ENCODE data around the gene SIGLEC15.

The SIGLEC15 gene

GRCh38 chr18:45859334-45859733 lies 33.9 kb downstream of the SIGLEC15 start:
- TF ChIP-seq CTCF (conservative IDR thresholded peaks at IDR 0.05) = no peak
- no peak for TF ChIP-seq ZFX (IDR thresholded peaks at IDR 0.05)
- H3K27ac ChIP-seq = no peak overlapping the region

DNA sequence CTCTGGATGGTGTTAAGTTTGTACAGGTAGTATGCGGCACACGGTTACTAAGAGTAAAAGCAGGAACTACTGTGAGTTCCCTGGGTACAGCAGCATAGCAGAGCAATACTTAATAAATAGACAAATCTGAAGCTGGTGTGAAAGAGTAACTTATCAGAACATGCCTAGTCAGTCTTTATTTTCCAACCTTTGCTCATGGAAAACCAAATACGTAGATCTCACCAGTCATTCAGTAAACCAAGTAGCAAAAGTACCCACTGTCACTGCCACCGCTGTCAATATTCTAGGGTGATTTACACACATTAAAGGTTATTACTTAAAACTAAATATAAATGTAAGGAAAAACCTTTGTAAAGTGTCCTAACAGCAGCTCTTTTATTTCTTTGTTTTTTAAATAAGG lies 35.0 kb downstream of the SIGLEC15 start:
- TF ChIP-seq ZFX (IDR thresholded peaks at IDR 0.05) (no peak), CTCF (conservative IDR thresholded peaks at IDR 0.05) (no peak)
- no peak overlapping the region for H3K27ac ChIP-seq

GRCh38 chr18:45860971-45861370 lies 35.5 kb downstream of the SIGLEC15 start:
- no peak for TF ChIP-seq ZFX (IDR thresholded peaks at IDR 0.05)
- no peak for TF ChIP-seq CTCF (conservative IDR thresholded peaks at IDR 0.05)
- no peak overlapping the region for H3K27ac ChIP-seq

DNA sequence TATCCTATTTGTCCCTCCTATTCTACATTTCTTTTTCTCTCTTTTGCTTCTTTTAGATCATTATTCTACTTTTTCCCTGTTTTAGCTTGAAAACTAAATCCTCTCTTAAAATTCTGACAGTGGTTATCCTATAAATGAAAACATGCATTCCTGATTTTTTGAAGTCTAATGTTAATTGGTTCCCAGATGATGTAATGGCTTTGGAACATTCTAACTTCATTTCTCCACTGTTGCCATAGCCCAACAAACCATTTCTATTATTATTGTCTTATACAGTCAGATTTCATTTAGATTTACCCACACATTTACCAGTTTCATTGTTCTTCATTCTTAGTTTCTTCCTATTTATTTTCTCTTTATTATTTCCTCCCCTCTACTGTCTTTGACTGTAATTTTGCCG lies 36.5 kb downstream of the SIGLEC15 start:
- H3K27ac ChIP-seq = no peak overlapping the region
- TF ChIP-seq CTCF (conservative IDR thresholded peaks at IDR 0.05) = no peak
- no peak for TF ChIP-seq ZFX (IDR thresholded peaks at IDR 0.05)

- H3K27ac ChIP-seq = no peak overlapping the region
- no peak for TF ChIP-seq CTCF (conservative IDR thresholded peaks at IDR 0.05)
- no peak for TF ChIP-seq ZFX (IDR thresholded peaks at IDR 0.05)
Measured at GRCh38 chr18:45863469-45863868, 38.0 kb downstream of the SIGLEC15 start.

GRCh38 chr18:45864081-45864480 lies 38.6 kb downstream of the SIGLEC15 start:
- no peak overlapping the region for H3K27ac ChIP-seq
- TF ChIP-seq ZFX (IDR thresholded peaks at IDR 0.05) (no peak), CTCF (conservative IDR thresholded peaks at IDR 0.05) (no peak)

- no peak for TF ChIP-seq ZFX (IDR thresholded peaks at IDR 0.05)
- no peak for TF ChIP-seq CTCF (conservative IDR thresholded peaks at IDR 0.05)
- no peak overlapping the region for H3K27ac ChIP-seq
Measured at GRCh38 chr18:45865466-45865865, 40.0 kb downstream of the SIGLEC15 start.
